ELF-1 (cell line): ENCODE data around the gene CAPN5.
A peak's percentile ranks its signal among the peaks of the same experiment; 100 is the strongest.

Experiments used
- DNase-seq: peaks from one replicate; pipeline ENCODE4 v3.0.0-alpha.2; 2016; ENCODE audit warnings: low read depth, low spot score

CAPN5 gene

GRCh38 chr11:77082838-77083565 lies 16.2 kb downstream of the CAPN5 start:
- DNase-seq: peak; percentile 59

DNA sequence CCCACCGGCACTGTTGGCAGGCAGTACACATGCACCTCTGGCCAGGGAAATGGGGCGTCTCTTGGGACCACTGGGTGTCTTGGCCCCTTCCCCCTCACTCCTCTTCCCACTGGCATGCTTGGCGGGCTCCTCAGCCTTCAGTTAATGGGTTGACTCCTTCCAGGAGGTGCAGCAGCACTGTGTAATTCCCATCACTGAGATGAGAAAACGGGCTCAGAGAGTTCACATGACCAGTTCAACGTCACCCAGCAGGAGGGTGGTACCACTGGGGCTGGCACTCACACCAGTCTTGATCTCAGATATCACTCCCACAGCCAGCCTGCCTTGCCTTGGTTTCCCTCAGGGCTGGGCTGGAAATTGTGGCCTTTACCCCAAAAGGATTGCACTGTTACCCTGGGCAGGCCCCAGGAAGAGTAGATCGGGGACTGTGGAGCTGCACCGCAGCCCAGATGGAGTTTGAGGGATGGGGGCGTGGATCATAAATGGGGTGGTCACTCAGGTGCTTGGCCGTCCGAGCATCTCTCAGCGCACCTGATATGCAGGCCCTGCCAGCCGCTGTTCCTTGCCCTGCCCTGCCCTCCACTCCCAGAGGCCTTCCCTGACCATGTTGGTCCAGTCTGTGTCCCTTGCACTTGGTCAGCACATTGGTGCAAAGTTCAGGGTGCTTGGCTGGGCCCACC lies 16.9 kb downstream of the CAPN5 start:
- no peak for DNase-seq

GRCh38 chr11:77084581-77085191 lies 17.9 kb downstream of the CAPN5 start:
- no peak for DNase-seq

DNA sequence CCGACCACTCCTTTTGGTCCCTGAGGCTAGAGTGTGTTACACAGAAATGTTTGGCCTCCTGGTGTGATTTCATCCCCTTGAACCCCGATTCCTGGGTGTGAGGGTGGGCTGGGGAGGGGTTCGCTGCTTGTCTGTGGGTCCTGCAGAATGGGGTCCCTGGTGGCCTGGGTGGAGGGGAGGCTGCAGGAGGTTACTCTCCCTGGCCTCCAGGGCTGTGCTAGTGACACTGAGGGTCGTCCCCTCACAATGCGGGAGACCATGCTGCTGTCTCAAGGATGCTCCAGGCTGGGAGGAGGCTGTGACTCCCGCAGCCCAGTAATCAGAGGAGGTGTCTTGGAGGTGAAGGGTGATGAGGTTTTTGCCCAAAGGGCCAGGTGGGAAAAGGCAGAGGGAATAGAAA lies 18.9 kb downstream of the CAPN5 start:
- no peak for DNase-seq

DNA sequence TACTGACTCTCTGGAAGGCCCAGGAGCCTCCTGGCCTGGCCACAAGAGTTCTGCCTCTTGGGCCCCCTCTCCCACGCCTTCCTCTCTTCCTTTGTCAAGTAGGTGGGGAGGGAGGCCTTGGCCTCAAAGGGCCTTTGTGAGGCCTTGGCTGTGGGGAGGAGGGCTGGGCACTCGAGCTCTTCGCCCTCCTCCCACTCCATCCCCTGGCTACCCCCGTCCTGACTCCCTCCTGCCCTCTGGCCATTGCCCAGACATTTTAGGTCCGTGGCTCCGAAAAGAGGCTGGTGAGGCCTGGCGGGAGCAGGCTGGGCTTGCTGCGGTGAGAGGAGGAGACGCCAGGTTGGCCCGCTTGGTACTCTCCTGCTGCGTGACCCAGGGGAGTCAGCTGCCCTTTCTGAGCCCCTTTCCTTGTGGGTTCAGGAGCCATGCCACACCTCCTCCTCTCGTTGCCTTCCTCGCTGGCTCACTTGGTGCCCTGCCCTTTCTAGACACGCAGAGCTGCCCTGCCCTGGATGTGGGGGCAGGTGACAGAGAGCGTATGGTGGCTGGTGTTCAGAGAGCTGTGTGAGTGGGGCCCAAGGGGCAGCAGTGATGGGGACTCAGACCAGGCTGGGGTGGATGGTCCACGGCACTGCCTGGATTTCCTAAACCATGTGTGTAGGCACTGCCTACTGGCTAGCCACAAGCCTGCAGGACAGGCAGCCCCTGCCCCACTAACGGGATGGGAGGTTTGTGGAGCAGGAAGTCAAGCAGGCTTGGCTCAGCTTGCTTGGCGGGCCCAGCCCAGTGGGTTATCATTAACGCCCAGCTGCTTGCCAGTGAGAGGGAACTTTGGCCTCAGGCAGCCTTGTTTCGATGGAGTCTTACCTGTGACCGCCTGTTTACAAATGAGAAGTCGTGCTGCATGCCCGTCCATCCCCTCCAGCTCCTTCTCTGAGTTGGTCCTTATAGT lies 20.0 kb downstream of the CAPN5 start:
- DNase-seq: peak; percentile 20

DNA sequence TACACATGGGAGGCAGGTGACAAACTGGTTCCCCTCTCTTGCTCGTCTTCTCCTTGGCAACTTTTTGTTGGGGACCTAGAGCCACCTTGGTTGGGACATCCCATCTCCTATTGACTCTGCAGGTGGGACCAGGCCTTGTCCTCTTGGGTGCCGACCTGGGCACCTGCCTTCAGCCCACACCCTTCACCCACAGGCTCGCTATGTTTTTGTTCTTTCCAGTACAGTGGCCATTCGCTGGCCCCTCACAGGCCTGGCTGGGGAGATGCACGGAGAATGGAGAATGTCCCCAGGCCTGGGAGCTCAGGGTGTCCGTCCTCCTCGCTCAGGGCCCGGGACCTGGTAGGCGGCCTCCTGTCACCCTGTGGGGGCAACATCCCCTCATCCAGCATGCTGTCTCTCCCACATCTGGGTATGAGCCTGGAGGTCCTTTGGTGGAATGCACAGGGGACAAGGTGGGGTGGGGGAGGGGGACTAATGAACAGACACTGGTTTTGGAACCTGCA lies 21.0 kb downstream of the CAPN5 start:
- DNase-seq: no peak

GRCh38 chr11:77088236-77089003 lies 21.6 kb downstream of the CAPN5 start:
- peak; percentile 80 for DNase-seq

DNA sequence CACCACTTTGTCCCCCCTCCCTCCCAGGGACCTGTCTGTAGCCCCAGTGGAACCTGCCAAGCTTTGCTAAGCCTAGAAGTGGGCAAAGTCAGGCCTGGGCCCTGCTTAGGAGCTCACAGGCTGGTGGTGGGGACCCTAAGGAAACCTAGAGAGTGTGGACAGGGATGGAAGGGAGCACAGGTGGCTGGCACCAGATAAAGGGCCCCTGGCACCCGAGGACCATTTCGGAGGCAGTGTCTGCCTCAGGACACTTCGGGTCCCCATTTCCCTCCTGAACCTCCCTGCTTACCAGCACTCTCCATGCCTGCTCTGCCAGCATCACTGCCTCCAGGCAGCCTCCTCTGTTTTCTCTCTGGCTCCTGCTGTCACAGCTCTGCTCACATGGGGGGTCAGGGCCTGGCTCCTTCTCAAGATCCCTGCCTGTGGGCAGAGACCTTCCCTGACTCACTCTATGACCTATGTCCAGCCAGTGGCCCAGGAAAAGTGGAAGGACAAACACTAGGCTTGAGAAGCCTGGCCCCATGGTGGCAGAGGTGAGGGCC lies 22.3 kb downstream of the CAPN5 start:
- DNase-seq: no peak

- no peak for DNase-seq
These were observed 23.2 kb downstream of the CAPN5 start for GRCh38 chr11:77090046-77090372.

GRCh38 chr11:77090373-77091111 lies 23.8 kb downstream of the CAPN5 start:
- no peak for DNase-seq

- peak; percentile 91 for DNase-seq
These were observed 24.6 kb downstream of the CAPN5 start for GRCh38 chr11:77091146-77091940.

DNA sequence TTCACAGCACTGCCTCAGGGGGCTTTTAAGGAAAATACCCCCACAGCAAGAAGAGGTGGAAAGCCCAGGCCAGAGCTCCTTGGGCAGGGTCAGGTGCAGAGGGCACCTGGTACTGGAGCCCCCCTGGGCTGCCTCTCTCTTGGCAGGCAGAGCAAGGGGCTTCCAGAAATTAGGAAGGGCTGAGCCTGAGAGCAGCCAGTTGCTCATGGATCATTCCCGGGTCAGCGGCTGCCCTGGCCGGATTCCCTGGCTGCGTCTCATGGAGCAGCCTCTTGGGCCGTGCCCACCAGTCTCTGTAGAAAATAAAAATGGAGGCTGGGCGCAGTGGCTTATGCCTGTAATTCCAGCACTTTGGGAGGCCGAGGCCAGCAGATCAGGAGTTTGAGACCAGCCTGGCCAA lies 25.6 kb downstream of the CAPN5 start:
- no peak for DNase-seq

- DNase-seq: no peak
These were observed 26.5 kb downstream of the CAPN5 start for GRCh38 chr11:77093056-77093891.

- DNase-seq: no peak
These were observed 27.4 kb downstream of the CAPN5 start for GRCh38 chr11:77093987-77094840.

DNA sequence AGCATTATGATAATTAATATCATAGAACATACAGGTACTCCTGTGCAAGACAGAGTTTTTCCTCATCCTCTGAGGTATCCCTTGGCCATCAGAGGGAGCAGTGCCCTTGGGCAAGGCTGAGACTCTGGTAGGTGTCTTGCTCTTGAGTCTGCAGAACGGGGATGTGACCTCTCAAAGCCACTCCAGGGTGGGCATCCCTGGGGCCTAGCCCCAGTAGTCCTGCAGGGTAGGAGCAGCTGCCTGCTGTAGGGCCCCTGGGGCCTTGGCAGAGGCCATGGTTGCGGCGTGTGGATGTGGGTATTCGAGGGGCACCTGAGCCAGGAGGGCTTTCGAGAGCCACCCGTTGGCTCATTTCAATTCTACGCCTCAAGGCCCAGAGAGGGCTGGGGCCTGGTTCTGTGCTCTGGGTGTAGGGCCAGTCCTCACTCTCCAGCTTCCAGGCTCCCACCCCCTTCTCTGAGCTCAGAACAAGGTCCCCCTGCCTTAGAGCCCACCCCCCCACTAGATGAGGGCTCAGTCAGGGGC lies 28.1 kb downstream of the CAPN5 start:
- no peak for DNase-seq

DNA sequence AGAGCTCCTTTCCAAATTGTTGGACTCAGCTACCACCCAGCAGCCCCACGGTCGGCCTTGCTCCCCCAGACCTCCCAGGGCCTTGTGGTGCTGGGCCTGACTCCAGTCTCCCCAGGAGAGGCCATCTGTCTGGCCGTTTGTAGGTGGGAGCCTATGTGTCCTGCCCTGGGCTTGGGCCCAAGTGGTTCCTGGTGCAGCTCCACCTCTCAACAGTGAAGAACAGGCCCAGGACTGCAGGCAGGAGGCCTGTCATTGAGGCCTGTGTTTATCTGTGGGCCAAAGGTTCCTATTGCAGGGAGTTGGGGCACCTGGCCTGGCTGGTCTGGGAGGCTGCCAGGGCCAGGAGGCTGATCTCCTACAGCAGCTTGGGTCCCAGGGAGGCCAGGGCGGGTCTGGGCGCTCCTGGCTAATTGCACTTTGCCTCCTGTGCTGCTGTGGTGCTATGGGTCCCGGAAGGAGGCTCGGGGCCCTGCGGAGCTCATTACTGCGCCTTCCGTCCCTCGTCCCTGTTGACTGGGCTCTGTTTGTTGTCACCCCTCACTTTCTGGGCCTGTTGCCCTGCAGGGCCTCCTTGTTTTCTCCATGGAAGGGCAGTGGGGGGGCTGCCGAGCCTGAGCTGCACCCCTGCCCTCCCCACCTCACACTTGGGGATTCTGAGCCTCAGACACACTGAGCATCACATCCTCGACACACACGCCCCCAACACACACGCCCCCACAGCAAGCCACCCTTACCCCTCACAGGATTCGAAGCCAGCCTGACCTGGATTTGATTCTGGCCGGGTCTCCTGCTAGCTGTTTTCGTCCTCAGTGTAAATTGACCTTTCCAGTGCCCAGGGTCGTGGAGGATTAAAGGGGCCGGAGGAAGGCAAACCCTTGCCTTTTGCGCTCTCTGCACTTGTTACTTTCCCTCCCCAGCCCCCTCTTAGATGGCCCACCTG lies 29.1 kb downstream of the CAPN5 start:
- DNase-seq: no peak
